Activated CD8-positive, alpha-beta memory T cell treated with anti-CD3 and anti-CD28 coated beads for 1 hour (primary cell): ENCODE data around the gene MCF2L.

ENCODE experiments used
- DNase-seq, 2 donors: peaks; one replicate each; pipeline ENCODE4 v3.0.0-alpha.2; 2020; ENCODE audit warnings: low read depth in 1 of 2; ENCODE audit errors: extremely low read depth in 1 of 2

Gene MCF2L

DNA sequence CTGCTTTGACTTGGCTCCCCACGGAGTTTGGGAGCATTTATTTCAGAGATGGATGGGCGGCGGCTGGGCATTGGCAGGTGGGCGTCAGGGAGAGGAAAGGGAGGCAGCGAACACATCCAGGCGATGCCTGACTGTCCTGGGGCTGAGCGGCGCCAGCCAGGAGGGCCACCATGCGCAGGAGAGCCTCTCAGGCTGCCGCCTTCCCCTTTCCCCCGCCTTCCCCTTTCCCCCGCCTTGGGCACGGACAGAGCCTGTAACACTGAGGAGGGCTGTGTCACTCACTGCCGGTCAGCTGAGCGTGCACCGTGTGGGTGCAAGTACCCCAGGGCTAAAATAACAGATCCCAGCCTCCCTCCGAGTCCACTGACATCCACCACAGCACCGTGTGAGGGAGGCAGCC is 11.4 kb downstream of the MCF2L start:
- DNase-seq: no peak

GRCh38 chr13:112981451-112981850 is 12.4 kb downstream of the MCF2L start:
- DNase-seq: no peak

- no peak for DNase-seq
Measured at GRCh38 chr13:112982281-112983041, 13.4 kb downstream of the MCF2L start.

GRCh38 chr13:112983042-112983305 is 14.0 kb downstream of the MCF2L start:
- DNase-seq: no peak

- DNase-seq: no peak
Measured at GRCh38 chr13:112983428-112984196, 14.6 kb downstream of the MCF2L start.

- DNase-seq: no peak
Measured at GRCh38 chr13:112984501-112984900, 15.5 kb downstream of the MCF2L start.

GRCh38 chr13:112984954-112985802 is 16.2 kb downstream of the MCF2L start:
- DNase-seq: no peak

- no peak for DNase-seq
Measured at GRCh38 chr13:112985803-112986408, 16.9 kb downstream of the MCF2L start.

DNA sequence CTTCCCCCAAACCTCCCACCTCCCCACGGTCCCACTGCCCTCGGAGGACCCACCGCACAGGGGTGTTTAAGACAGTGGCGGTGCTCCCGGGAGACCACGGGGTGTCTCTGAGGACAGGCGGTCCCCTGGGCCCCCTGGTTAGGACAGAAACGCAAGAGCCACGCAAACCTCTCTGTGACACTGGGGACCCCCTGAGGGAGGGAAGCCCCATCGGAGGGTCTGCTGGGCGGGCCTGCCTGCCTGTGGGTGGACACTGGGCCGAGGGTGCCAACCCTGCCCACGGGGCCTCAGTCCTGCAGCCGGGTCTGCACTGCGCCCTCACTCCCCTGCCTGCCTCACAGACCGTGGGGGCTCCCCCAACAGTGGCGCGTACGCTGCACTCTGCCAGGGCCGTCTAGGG is 17.5 kb downstream of the MCF2L start:
- DNase-seq: no peak

- no peak for DNase-seq
Measured at GRCh38 chr13:112986946-112987681, 18.1 kb downstream of the MCF2L start.

GRCh38 chr13:112987682-112988024 is 18.6 kb downstream of the MCF2L start:
- no peak for DNase-seq

- no peak for DNase-seq
Measured at GRCh38 chr13:112990783-112991182, 21.8 kb downstream of the MCF2L start.

GRCh38 chr13:112991609-112992008 is 22.6 kb downstream of the MCF2L start:
- DNase-seq: no peak

DNA sequence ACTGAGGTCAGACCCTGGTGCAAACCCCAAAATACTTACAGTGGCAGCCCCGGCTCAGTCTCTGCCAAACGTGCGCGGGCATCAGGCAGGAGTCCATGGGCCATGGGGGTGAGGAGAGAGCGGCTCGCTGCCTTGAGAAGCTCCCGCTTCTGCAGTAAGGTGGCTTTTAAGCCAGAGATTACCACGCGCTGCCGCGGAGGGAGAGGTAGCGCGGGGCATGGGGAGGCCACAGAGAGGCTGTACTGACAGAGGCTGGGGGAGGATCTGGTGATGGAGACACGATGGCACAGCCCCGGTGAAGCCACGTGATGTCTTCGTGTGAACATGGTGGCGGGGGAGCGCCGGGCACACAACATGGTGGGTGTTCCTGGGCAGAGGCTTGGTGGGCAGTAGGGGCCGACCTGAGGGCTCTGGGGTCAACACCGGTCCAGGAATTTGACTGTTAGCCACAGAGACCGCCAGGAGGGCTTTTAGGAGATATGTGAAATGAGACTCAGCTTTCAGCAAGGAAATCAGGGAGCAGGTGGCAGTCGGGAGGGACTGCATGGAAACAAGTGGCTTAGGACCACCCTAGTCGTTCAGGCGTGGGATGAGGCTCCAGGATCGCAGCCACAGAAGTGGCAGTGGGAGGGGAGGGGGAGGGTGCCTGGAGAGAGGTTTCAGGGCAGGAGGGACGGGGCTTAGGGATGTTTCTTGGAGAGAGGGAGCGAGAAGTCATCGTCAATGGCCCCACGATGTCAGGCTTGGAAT is 24.1 kb downstream of the MCF2L start:
- DNase-seq: no peak

DNA sequence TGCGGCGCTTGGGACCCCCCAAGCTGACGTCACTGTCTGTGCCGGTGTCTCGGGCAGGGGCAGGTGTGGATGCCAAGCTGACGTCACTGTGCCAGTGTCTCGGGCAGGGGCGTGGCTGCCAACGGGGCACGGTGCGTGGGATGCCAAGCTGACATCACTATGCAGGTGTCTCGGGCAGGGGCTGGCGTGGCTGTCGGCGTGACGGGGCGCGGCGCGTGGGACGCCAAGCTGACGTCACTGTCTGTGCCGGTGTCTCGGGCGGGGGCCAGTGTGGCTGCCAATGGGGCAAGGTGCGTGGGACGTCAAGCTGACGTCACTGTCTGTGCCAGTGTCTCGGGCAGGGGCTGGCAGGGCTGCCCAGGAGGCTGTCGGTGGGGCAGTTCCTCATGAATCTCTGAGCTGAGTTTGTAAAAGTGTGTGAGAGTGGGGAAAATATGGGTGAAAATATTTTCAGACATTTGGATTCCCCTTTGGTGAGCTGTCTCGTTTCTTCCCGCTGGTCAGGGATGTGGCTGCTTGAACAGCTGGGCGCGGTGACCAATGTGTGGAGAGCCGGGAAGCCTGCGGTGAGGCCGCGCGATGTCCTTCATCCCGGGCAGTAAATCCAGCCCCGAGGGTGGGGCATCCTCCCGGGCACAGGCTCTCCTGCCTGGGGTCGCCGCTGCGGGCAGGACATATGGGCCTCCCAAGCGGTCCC is 25.2 kb downstream of the MCF2L start:
- DNase-seq: no peak

DNA sequence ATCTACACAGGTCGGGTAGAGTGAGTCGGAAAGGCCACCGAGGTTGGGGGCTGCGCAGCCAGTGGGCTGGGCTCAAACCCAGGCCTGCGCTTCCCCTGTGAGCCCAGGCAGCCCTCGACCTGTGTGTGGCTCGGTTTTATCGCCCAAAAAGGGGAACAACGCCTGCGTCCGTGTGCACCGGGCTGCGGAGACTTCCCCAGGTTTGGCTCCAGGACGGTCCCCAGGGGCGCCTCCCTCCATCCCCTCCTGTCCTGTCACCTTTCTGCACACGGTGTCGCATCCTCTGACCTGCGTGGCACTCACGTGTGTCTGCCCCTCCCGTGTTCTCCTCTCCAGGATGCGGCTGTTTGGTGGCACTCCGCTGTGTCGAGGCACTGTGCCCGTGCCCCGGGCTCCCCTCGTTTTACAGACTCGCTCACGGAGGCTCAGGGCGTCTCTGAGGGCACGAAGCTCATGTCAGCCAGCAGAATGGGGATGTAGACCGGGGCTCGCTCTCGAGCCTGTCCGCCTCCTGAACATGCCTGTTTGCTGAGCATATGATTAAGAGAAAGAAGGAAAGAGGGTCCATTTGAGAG is 25.9 kb downstream of the MCF2L start:
- DNase-seq: no peak

GRCh38 chr13:112995395-112996191 is 26.6 kb downstream of the MCF2L start:
- no peak for DNase-seq

- no peak for DNase-seq
Measured at GRCh38 chr13:112996671-112997091, 27.7 kb downstream of the MCF2L start.
